Measurements from ENCODE around the gene RNASE8. TPM values are rescaled to one million over a fixed set of nuclear protein-coding genes. Genes with fewer than 3 reads are reported as not detected.

Gene RNASE8
- total RNA-seq, 1 donor from 2014 or later, result not detected

GRCh38 chr14:21053184-21054122 lies 4.2 kb upstream of the RNASE8 start:
- no peak for DNase-seq (ENCODE audit: low spot score)

- no peak for DNase-seq (ENCODE audit: low spot score)
These were observed 3.4 kb upstream of the RNASE8 start for GRCh38 chr14:21054123-21054767.

GRCh38 chr14:21054768-21055145 lies 2.9 kb upstream of the RNASE8 start:
- no peak for DNase-seq (ENCODE audit: low spot score)

DNA sequence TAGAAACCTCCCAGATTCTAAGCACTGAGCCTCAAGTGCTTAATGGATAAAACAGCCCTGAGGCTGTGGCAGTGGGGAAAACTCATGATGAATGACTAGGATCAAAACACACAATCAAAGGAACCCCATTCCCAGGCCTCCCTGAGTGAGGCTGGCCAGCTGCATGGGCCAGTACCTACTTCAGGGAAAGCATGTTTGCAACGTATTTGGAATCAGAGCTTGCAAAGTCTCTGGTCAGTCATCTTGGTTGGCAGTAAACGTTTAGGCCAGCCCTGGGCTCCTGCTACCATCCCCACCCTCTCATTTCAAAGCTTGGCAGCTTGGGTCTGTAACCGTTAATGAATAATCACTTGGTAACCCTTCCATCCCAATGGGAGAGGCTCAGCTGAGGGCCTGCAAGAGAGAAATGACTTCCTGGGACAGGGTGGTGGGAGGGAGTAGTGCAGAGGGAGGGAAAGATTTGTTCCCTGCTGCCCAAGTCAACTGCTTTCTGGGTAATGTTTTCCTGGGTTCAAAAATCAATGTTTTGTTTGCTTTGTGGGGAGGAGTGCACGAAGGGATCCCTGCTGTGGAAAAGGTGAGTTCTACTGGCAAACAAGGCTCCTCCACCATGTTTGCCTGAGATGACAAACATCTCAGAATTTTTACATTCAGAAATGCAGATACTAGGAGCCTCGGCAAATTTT lies 2.0 kb upstream of the RNASE8 start:
- DNase-seq (ENCODE audit: low spot score), result no peak

DNA sequence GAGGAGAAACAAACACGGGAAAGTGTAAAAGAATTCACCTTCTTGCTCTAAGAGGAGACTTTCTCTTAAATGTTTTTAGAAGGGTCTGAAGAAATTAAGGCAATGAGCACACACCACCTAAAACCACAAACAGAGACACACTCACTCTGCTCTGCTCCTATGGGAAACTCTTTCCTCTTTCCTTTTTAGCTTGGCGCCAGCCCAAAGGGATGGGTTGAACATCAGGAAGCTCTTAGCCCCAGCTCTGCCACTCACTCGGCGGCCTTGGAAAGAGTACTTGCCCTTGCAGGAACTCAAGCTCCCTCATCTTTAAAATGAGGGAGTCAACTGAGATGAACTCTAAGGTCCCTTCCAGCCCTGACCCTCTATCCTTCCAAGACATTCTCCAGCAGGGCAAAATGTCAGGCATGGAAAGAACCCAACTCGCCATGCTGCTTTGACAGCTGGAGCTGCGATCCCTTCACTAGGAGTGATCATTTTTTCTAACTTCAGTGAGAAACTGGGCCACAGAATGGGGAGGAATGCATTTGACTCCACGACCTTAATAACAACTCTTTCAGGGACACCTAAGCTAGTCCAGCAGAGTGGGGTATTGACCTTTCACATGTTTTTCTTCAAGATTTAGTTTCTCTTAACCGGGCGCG lies 980 bp upstream of the RNASE8 start:
- DNase-seq (ENCODE audit: low spot score), result no peak

DNA sequence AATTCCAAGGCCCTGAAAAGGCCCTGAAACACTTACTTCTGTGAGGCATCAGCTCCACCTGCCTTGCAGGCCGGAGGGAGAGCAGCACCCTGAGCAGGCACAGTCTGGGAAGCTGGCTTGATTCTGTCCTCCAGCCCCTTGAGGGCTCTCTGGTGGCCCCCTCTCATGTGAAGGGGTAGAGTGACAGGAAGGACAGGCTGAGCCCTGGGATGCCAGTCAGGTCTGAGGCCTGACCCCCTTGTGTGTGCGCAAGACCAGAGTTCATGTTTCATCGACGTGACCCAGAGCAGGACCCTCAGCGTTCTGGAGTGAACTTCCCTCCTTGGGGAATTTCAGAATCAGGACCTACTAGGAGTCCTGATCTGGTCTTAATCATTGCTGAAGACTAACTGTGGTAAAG lies 1.3 kb downstream of the RNASE8 start:
- no peak for DNase-seq (ENCODE audit: low spot score)

DNA sequence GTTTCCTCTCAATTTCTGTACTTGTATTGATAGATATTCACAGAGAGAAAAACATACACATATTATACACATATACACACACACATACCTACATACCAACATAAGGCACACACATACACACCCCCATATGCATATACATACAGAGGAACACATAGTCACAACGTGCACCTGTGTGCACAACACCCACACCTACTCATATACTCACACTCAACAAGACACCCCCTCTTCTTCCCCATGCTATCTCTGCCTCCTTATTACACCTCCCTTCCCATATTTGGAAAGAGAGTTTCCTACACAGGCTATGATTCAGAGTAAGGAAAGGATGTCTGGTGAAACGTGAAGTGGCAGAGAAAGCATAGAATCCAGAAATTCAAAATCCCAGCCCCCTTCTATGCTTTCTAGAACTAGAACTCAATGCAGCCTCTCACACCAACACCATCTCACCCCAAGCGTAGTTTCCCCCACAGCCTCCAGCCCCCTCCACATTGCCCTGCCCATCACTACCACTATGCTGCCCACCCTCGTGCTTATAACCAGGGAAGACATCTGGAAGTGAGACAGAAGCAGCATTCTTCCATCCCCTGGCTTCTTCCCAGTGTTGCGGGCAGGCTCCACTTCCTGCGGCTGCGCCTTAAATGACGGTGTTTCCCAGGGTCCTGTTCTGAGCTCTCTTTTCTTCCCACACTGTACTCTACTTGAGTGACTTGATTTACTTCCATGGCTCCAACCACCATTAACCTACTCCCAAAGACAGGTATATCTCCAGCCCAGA lies 2.4 kb downstream of the RNASE8 start:
- no peak for DNase-seq (ENCODE audit: low spot score)

DNA sequence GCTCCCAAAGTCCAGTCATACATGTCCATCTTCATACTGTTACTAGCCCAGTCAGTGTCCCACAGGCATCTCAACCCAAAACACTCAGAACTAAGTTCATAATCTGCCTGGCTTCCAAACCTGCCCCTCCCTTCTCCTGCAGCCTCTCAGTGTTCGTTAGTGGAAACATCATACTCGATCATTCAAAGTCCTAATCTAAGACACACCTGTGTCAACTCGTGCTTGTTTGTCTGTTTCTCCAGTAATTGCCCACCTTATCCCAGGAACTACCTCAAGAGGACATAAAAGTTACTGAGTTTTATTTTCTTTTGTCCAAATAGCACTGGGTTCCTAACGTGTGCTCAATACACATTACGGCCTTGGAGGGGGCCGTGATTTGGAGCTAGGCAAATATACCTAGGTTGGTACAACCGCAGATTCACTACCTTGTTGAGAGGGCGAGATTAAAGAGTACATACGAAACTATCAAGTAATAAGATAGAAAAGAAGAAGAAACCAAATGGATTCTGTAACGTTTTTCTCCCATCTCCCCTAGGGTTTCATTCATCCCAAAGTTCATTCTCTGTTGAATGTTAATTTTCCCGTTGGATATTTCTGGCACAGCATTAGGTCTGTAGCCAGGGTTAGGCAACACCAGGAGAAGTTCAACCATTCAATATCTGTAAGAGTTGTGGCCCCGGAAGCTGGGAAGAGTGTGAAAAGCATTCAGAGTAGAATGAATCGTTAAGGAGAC lies 3.2 kb downstream of the RNASE8 start:
- no peak for DNase-seq (ENCODE audit: low spot score)

GRCh38 chr14:21061347-21061668 lies 3.7 kb downstream of the RNASE8 start:
- DNase-seq (ENCODE audit: low spot score), result no peak

GRCh38 chr14:21063479-21063878 lies 5.9 kb downstream of the RNASE8 start:
- DNase-seq (ENCODE audit: low spot score), result no peak

DNA sequence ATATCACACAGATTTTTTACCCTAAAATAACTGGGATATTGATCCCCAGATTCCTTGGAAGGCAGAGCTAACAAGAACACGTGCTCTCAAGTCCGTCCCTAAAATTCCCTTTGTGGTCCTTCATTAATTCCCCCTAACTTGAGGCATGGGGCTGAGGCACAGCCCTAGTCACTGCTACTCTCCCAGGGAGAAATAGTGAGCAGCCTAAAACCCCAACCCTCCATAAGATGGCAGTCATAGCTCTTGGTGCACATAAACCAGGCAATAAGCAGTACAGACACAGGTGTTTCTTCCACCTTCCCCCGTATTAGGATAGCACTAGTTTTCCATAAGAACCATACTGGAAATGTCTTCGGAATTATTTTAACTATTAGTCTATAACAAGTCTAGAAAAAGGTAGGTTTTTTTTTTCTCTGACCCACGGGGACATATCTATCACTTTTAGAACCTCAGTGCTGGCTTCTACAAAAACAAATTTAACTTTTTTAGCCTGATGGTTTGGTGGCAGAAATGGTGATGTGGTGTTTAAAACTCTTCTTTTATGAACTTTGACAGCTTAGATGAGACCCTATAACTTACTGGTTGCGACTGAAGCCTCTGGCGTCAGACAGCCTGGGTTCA lies 9.4 kb downstream of the RNASE8 start:
- DNase-seq (ENCODE audit: low spot score), result no peak

GRCh38 chr14:21068521-21069387 lies 11.1 kb downstream of the RNASE8 start:
- DNase-seq (ENCODE audit: low spot score), result no peak

DNA sequence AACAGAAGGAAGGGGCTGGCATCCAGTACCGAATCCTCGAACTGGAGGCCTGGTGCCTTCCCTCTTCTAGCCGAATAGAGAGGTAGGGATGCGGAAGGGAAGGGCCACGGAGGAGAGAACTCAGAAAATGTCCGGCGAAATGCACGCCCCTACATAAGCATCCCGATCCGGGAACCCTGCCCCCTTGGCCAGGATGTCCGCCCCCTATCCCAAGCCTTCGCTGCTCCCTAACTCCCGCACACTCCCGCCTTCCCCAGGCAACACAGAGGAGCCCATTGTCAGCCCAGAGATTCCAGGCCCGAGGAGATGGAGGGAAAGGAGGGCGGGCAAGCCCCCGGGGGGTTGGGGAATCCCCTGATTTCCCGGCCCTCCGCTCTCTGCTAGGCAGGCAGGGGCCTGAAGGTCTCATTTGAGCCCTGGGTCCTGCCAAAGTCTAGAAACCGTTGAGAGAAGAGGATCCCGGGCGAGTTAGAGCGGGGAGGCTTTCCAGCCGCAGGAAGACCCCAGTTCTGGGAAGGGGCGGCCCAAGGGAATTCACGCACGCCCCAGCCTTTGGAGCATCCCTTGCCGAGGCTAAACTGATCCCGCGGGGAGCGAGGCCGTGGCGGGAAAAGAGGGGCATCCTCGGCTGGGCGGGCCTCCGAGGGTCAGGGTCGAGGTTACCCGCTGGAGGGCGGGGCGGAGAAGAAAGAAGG lies 11.9 kb downstream of the RNASE8 start:
- no peak for DNase-seq (ENCODE audit: low spot score)

- DNase-seq (ENCODE audit: low spot score), result no peak
These were observed 12.5 kb downstream of the RNASE8 start, which contains the start of gene ARHGEF40 for GRCh38 chr14:21070083-21070609. TSS of gene ARHGEF40 (plus strand) at chr14:21070304. CDS start at chr14:21070397, 93 bp downstream.

- DNase-seq (ENCODE audit: low spot score), result peak; percentile 69
These were observed 13.1 kb downstream of the RNASE8 start for GRCh38 chr14:21070610-21071224.

DNA sequence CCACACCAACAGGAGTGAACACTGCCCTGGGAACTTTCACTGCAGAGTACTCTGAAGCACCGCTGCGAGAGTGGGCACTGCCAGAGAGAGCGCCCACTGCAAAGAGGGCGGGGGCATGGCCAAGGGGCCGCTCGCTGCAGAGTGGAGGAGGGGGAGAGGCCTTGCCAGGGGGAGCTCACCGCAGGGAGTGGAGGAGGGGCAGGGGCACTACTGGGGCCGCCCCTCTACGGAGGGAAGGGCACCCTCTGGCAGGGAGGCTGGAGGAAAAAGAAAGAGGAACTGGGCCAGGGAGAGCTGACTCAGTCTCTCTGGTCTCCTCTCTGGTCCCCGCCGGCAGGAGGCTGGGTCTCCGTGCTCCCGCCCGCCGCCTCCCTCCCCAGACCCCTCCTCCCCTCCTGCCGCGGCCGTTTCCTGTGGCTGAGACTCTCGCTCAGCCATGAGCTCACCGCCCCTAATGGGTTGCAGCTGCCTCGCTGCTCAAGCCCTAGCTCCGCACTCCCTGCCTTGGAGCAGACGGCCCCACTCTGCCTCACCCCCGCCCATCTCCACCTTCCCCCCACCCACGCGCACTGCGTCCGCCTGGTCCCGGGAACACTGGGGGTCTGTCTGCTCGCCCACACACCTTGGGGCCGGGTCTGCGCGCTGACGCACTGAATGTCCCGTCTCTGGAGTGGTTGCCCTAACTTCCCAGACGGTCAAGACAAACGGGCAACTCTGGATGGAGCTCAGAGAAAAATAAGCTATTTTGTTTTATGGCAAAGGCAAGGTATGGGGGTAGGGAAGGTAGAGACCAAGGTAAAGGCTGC lies 13.8 kb downstream of the RNASE8 start:
- DNase-seq (ENCODE audit: low spot score), result peak; percentile 86

- no peak for DNase-seq (ENCODE audit: low spot score)
These were observed 14.4 kb downstream of the RNASE8 start for GRCh38 chr14:21072031-21072473.

Data from ureter (tissue), 1 donor.